Neural progenitor cell (in vitro differentiated cells): ENCODE measurements around the gene C17orf50.

Source experiments
- CTCF ChIP-seq: fragments of 200-600 bp; sonication (generic); IDR thresholded peaks from 2 replicates; pipeline ENCODE4 v1.5.1; 2017; ENCODE audit warnings: antibody characterized with exemption, mild to moderate bottlenecking
- EZH2phosphoT487 ChIP-seq: fragments of 200-600 bp; sonication (generic); IDR thresholded peaks from 2 replicates; pipeline ENCODE4 v1.6.1; 2017; ENCODE audit warnings: antibody characterized with exemption

DNA sequence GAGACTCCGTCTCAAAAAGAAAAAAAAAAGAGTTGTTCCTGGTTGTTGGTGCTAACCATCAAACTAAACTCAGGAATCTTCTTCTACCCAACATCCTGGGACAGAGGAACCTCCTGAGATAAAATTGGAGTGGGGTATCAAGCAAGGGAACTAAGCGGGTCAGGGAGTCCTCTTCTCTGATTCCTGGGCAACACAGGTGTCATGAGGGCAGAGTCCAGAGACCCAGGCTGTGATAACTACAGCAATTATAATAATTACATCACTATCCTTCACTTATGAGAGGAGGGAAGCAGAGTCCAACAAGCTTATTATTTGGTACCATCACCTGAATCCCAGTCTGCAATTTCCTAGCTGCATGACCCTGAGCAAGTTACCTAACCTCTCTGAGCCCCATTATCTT lies 8.1 kb downstream of the C17orf50 start:
- TF ChIP-seq CTCF (no peak), EZH2phosphoT487 (no peak)
